Endodermal cell (in vitro differentiated cells): ENCODE results near the gene ZBTB7B. TPM values are rescaled to one million over a fixed set of nuclear protein-coding genes. Genes with fewer than 3 reads are reported as not detected.
A peak's percentile ranks its signal among the peaks of the same experiment; 100 is the strongest.

Source experiments
- DNase-seq: peaks from one replicate; pipeline ENCODE4 v3.0.0-alpha.2; 2017
- H3K27ac ChIP-seq: 2 replicates; pipeline ENCODE4 v1.5.1; 2013; ENCODE audit warnings: mild to moderate bottlenecking, low read depth, low read length, moderate library complexity
- H3K27me3 ChIP-seq: 2 replicates; pipeline ENCODE4 v1.6.1; 2013; ENCODE audit warnings: mild to moderate bottlenecking, low read length, moderate library complexity; ENCODE audit not compliant: insufficient read depth, control insufficient read depth, poor library complexity, severe bottlenecking
- H3K36me3 ChIP-seq: 2 replicates; pipeline ENCODE4 v1.7.0; 2013; ENCODE audit warnings: mild to moderate bottlenecking, low read length, moderate library complexity; ENCODE audit not compliant: control insufficient read depth, insufficient read depth
- H3K4me1 ChIP-seq: one replicate; pipeline ENCODE4 v1.7.0; 2013; ENCODE audit warnings: low read length; ENCODE audit not compliant: control insufficient read depth, insufficient read depth
- H3K4me3 ChIP-seq: 2 replicates; pipeline ENCODE4 v1.5.1; 2013; ENCODE audit warnings: mild to moderate bottlenecking, low read length, moderate library complexity
- H3K9ac ChIP-seq: 2 replicates; pipeline ENCODE4 v1.6.1; 2013; ENCODE audit warnings: mild to moderate bottlenecking, low read length, moderate library complexity; ENCODE audit not compliant: poor library complexity, severe bottlenecking; ENCODE audit errors: extremely low read depth
- H3K9me3 ChIP-seq: 2 replicates; pipeline ENCODE4 v1.6.1; 2013; ENCODE audit warnings: mild to moderate bottlenecking, low read length, moderate library complexity; ENCODE audit not compliant: control insufficient read depth
- H3K27ac Mint-ChIP-seq: 2 replicates; pipeline ENCODE4 v1.8.0; 2020; ENCODE audit warnings: mixed read lengths
- H3K27me3 Mint-ChIP-seq: 2 replicates; pipeline ENCODE4 v1.8.0; 2021; ENCODE audit warnings: mild to moderate bottlenecking, mixed read lengths; ENCODE audit not compliant: insufficient read depth
- H3K36me3 Mint-ChIP-seq: 2 replicates; pipeline ENCODE4 v1.8.0; 2020; ENCODE audit warnings: low read depth, mixed read lengths
- H3K4me1 Mint-ChIP-seq: 2 replicates; pipeline ENCODE4 v1.8.0; 2020; ENCODE audit warnings: mixed read lengths
- H3K4me3 Mint-ChIP-seq: 2 replicates; pipeline ENCODE4 v1.8.0; 2020; ENCODE audit warnings: mild to moderate bottlenecking, moderate library complexity, mixed read lengths
- H3K9me3 Mint-ChIP-seq: 2 replicates; pipeline ENCODE4 v1.8.0; 2020; ENCODE audit warnings: mild to moderate bottlenecking, mixed read lengths
- CTCF ChIP-seq: fragments of 200-600 bp; sonication (generic); conservative IDR thresholded peaks from 2 replicates; pipeline ENCODE4 v1.5.0; 2021; ENCODE audit warnings: antibody characterized with exemption, mild to moderate bottlenecking
- WGBS, 2 experiments: methylation state at CpG; one replicate each; pipeline versions ENCODE4 v1.1.5 to v1.1.7; 2013; ENCODE audit warnings: missing lambda C conversion rate in 2 of 2, mixed read lengths in 1 of 2; ENCODE audit not compliant: insufficient coverage in 1 of 2, insufficient read length in 1 of 2; 5-methylcytosine and 5-hydroxymethylcytosine counted together
- total RNA-seq, 2 donors: library from RNA; stranded (reverse); fragmentation: NEBNext Ultra II Directional in 1 of 2; extraction: Animal tissue kit (Norgen Biotek cat#: 25700) in 1 of 2; gene quantifications; 2 replicates in 1 of 2; 3 replicates in 1 of 2; pipeline ENCODE4 v1.2.1, GENCODE V29; 2021

Gene ZBTB7B
- total RNA-seq, 2 donors from 2014 or later, result 21.2 to 23.3 TPM

DNA sequence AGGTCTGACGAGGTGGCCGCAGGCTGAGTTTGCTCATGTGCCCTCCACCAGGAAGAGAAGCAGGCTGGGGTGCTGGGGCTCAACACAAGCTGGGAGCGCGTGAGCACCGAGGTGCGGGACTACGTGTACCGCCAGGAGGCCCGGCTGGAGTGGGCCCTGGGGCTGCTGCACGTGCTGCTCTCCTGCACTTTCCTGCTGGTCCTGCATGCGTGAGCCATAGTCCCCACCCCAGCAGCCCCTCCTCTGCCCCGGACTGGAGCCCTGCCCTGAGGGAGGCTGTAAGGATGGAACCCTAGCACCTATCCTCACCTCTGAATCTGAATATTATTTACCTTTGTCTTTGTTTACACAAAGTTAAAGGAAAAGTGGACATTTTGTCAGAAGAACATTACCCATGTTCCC, 40.7 kb downstream of the ZBTB7B start:
- Histone ChIP-seq H3K27me3 (no peaks in the 10 kb centered on the region), H3K9ac (no peak overlapping the region), H3K9me3 (no peaks in the 10 kb centered on the region), H3K4me3 (no peak overlapping the region), H3K36me3 (no peaks in the 10 kb centered on the region), H3K4me1 (no peaks in the 10 kb centered on the region), H3K27ac (no peak overlapping the region)
- Mint-ChIP-seq H3K36me3 (no peaks in the 10 kb centered on the region), H3K4me3 (no peak overlapping the region), H3K27me3 (peaks cover 19% of the 10 kb centered on the region), H3K27ac (no peak overlapping the region), H3K4me1 (peaks cover 8% of the 10 kb centered on the region), H3K9me3 (no peaks in the 10 kb centered on the region)
- no peak for TF ChIP-seq CTCF
- 86% methylated on average over 4 to 12 of the region's 12 CpGs for WGBS, 2 experiments
- DNase-seq, result no peak

DNA sequence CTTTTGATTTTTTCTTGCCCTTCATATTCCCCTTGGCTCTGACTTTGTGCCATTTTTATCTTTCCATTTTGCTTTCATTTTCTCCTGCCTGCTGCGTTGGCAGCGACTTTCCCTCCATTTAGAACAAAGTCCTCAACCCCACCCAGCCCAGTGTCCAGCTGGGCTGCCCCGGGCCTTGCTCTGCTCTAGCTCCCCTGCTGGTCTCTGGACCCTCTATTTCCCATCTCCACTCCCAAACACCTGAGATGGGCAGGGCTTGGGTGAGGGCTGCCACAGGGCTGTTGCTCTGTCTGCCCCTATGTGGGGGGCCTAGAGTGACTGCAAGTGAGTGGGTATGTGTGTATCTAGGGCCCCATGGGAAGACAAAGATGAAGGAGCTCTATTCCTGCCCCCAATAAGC, 41.2 kb downstream of the ZBTB7B start:
- no peak for TF ChIP-seq CTCF
- WGBS, 2 experiments, result 92% methylated on average over 3 of the region's 3 CpGs; no CpG with 5 or more reads in 1 of the 2 experiments
- no peaks in the 10 kb centered on the region for H3K36me3 ChIP-seq
- no peak overlapping the region for H3K27ac ChIP-seq
- Mint-ChIP-seq H3K36me3 (no peaks in the 10 kb centered on the region), H3K4me3 (no peak overlapping the region), H3K27me3 (peaks cover 16% of the 10 kb centered on the region), H3K9me3 (no peaks in the 10 kb centered on the region), H3K4me1 (peaks cover 5% of the 10 kb centered on the region), H3K27ac (no peak overlapping the region)
- H3K4me3 ChIP-seq, result no peak overlapping the region
- H3K4me1 ChIP-seq, result no peaks in the 10 kb centered on the region
- H3K9me3 ChIP-seq, result no peaks in the 10 kb centered on the region
- H3K9ac ChIP-seq, result no peak overlapping the region
- no peaks in the 10 kb centered on the region for H3K27me3 ChIP-seq
- DNase-seq, result no peak

- TF ChIP-seq CTCF, result no peak
- DNase-seq, result no peak
- Mint-ChIP-seq H3K4me1 (peaks cover 6% of the 10 kb centered on the region), H3K36me3 (no peaks in the 10 kb centered on the region), H3K9me3 (no peaks in the 10 kb centered on the region), H3K27me3 (peaks cover 15% of the 10 kb centered on the region), H3K27ac (peak overlapping the region; percentile 81), H3K4me3 (no peak overlapping the region)
- 96% methylated on average over 6 of the region's 6 CpGs for WGBS, 2 experiments
- Histone ChIP-seq H3K9me3 (no peaks in the 10 kb centered on the region), H3K4me1 (no peaks in the 10 kb centered on the region), H3K9ac (no peak overlapping the region), H3K27ac (no peak overlapping the region), H3K36me3 (no peaks in the 10 kb centered on the region), H3K27me3 (no peaks in the 10 kb centered on the region), H3K4me3 (no peak overlapping the region)
Observed at GRCh38 chr1:155044365-155044764, 41.8 kb downstream of the ZBTB7B start.
